Glutamatergic neuron (in vitro differentiated cells): Measurements from ENCODE around the gene OXA1L. TPM values are rescaled to one million over a fixed set of nuclear protein-coding genes. Genes with fewer than 3 reads are reported as not detected.

Experiments used
- DNase-seq: peaks from one replicate; pipeline ENCODE4 v3.0.0; 2022
- H3K27ac Mint-ChIP-seq: one replicate; pipeline ENCODE4 v1.8.0; 2020; ENCODE audit warnings: mild to moderate bottlenecking, mixed read lengths, inconsistent platforms; ENCODE audit not compliant: unreplicated experiment
- H3K27me3 Mint-ChIP-seq: one replicate; pipeline ENCODE4 v1.8.0; 2020; ENCODE audit warnings: mild to moderate bottlenecking, moderate library complexity, mixed read lengths, inconsistent platforms; ENCODE audit not compliant: unreplicated experiment
- H3K36me3 Mint-ChIP-seq: one replicate; pipeline ENCODE4 v1.8.0; 2020; ENCODE audit warnings: mild to moderate bottlenecking, mixed read lengths, inconsistent platforms; ENCODE audit not compliant: unreplicated experiment
- H3K4me1 Mint-ChIP-seq: one replicate; pipeline ENCODE4 v1.8.0; 2020; ENCODE audit warnings: mild to moderate bottlenecking, low read depth, mixed read lengths, inconsistent platforms; ENCODE audit not compliant: unreplicated experiment
- H3K4me3 Mint-ChIP-seq: one replicate; pipeline ENCODE4 v1.8.0; 2020; ENCODE audit warnings: mild to moderate bottlenecking, mixed read lengths, inconsistent platforms; ENCODE audit not compliant: unreplicated experiment
- H3K9me3 Mint-ChIP-seq: one replicate; pipeline ENCODE4 v1.8.0; 2020; ENCODE audit warnings: mild to moderate bottlenecking, moderate library complexity, mixed read lengths, inconsistent platforms; ENCODE audit not compliant: unreplicated experiment
- CTCF ChIP-seq: fragments of 200-600 bp; sonication (generic); IDR thresholded peaks from one replicate; pipeline ENCODE4 v1.5.0; 2021; ENCODE audit not compliant: partially characterized antibody, unreplicated experiment
- total RNA-seq: library from RNA; stranded (reverse); fragmentation: NEBNext Ultra II Directional; extraction: Animal tissue kit (Norgen Biotek cat#: 25700); gene quantifications from one replicate; pipeline ENCODE4 v1.2.1, GENCODE V29; 2021; ENCODE audit not compliant: unreplicated experiment

The OXA1L gene
- total RNA-seq, 1 donor from 2014 or later, result 80.3 TPM

- DNase-seq, result no peak
- Mint-ChIP-seq H3K4me1 (no peaks in the 10 kb centered on the region), H3K27ac (no peak overlapping the region), H3K4me3 (no peak overlapping the region), H3K9me3 (peaks cover 2% of the 10 kb centered on the region), H3K27me3 (no peaks in the 10 kb centered on the region), H3K36me3 (peaks cover 4% of the 10 kb centered on the region)
- TF ChIP-seq CTCF, result no peak
These were observed 27.1 kb upstream of the OXA1L start for GRCh38 chr14:22739423-22739822.

GRCh38 chr14:22740020-22740419, 26.5 kb upstream of the OXA1L start:
- no peak for TF ChIP-seq CTCF
- no peak overlapping the region for H3K4me3 Mint-ChIP-seq
- no peak for DNase-seq
- no peak overlapping the region for H3K27ac Mint-ChIP-seq
- H3K9me3 Mint-ChIP-seq, result peaks cover 2% of the 10 kb centered on the region
- H3K4me1 Mint-ChIP-seq, result no peaks in the 10 kb centered on the region
- peaks cover 4% of the 10 kb centered on the region for H3K36me3 Mint-ChIP-seq
- no peaks in the 10 kb centered on the region for H3K27me3 Mint-ChIP-seq

GRCh38 chr14:22747769-22748168, 18.7 kb upstream of the OXA1L start:
- Mint-ChIP-seq H3K27me3 (peaks cover 2% of the 10 kb centered on the region), H3K4me1 (no peaks in the 10 kb centered on the region), H3K4me3 (no peak overlapping the region), H3K36me3 (no peaks in the 10 kb centered on the region), H3K9me3 (no peaks in the 10 kb centered on the region), H3K27ac (no peak overlapping the region)
- TF ChIP-seq CTCF, result no peak
- DNase-seq, result no peak

- Mint-ChIP-seq H3K4me1 (no peaks in the 10 kb centered on the region), H3K36me3 (no peaks in the 10 kb centered on the region), H3K9me3 (no peaks in the 10 kb centered on the region), H3K27ac (no peak overlapping the region), H3K4me3 (no peak overlapping the region), H3K27me3 (peaks cover 2% of the 10 kb centered on the region)
- no peak for TF ChIP-seq CTCF
- no peak for DNase-seq
These were observed 18.3 kb upstream of the OXA1L start for GRCh38 chr14:22748206-22748605.

GRCh38 chr14:22748631-22749068, 17.8 kb upstream of the OXA1L start:
- H3K4me3 Mint-ChIP-seq, result no peak overlapping the region
- no peaks in the 10 kb centered on the region for H3K4me1 Mint-ChIP-seq
- no peaks in the 10 kb centered on the region for H3K36me3 Mint-ChIP-seq
- no peak overlapping the region for H3K27ac Mint-ChIP-seq
- no peak for TF ChIP-seq CTCF
- peaks cover 2% of the 10 kb centered on the region for H3K27me3 Mint-ChIP-seq
- no peak for DNase-seq
- H3K9me3 Mint-ChIP-seq, result no peaks in the 10 kb centered on the region
